ENCODE measurements around the gene ZAP70. TPM values are rescaled to one million over a fixed set of nuclear protein-coding genes. Genes with fewer than 3 reads are reported as not detected.

ZAP70 gene
- total RNA-seq (2022; extraction: Qiagen RNA extraction): 0.10 to 0.12 TPM in 2 of 5 replicates, not detected in the others

GRCh38 chr2:97713296-97714083, at the start of gene ZAP70:
Gene ZAP70, plus strand, starts transcription at chr2:97713576. Its CDS starts 10,461 bp downstream, at chr2:97724037.

GRCh38 chr2:97663962-97664635, 49.3 kb upstream of the ZAP70 start, which contains the start of gene ACTR1B:
Gene ACTR1B, minus strand, starts transcription at chr2:97664044. Its CDS starts 154 bp downstream, at chr2:97663890.

GRCh38 chr2:97669448-97669847, 43.9 kb upstream of the ZAP70 start, which contains the start of gene C2orf92:
Gene C2orf92, plus strand, starts transcription at chr2:97669713. Its CDS starts 76 bp downstream, at chr2:97669789.

Other genes starting within 250 kb of the ZAP70 start
- gene ANKRD36B, start 123.7 kb upstream of the ZAP70 start, total RNA-seq (2022; extraction: Qiagen RNA extraction): 4.3 to 5.9 TPM (median 5.4 TPM) in 5 replicates
- 206 to 338 TPM (median 315 TPM) in 5 replicates for gene COX5B, start 67.5 kb upstream of the ZAP70 start, total RNA-seq (2022; extraction: Qiagen RNA extraction)
- 38.1 to 44.6 TPM (median 42.1 TPM) in 5 replicates for gene ACTR1B, start 49.5 kb upstream of the ZAP70 start, total RNA-seq (2022; extraction: Qiagen RNA extraction)
- 0.71 to 1.0 TPM (median 0.83 TPM) in 5 replicates for gene C2orf92, start 43.9 kb upstream of the ZAP70 start, total RNA-seq (2022; extraction: Qiagen RNA extraction)